ENCODE measurements around the gene GPR157.

The GPR157 gene

GRCh38 chr1:9115351-9116205, 13.3 kb downstream of the GPR157 start:
- ATAC-seq, result no peak
- TF ChIP-seq BACH2 (CRISPR knock-in tag; IDR thresholded peaks at IDR 0.05; ENCODE audit: borderline replicate concordance) (no peak), OSR1 (CRISPR knock-in tag; IDR thresholded peaks at IDR 0.05) (no peak), ZFP3 (CRISPR knock-in tag; IDR thresholded peaks at IDR 0.05) (no peak), ISL1 (CRISPR knock-in tag; IDR thresholded peaks at IDR 0.05) (no peak), ZNF565 (CRISPR knock-in tag; conservative IDR thresholded peaks at IDR 0.05; ENCODE audit: low read depth) (no peak), PPARA (CRISPR knock-in tag; IDR thresholded peaks at IDR 0.05; ENCODE audit: borderline replicate concordance) (no peak), CSRNP3 (CRISPR knock-in tag; IDR thresholded peaks at IDR 0.05) (no peak), POU6F1 (CRISPR knock-in tag; IDR thresholded peaks at IDR 0.05; ENCODE audit: borderline replicate concordance, low read depth) (no peak), CSDC2 (CRISPR knock-in tag; IDR thresholded peaks at IDR 0.05) (no peak), ESRRG (CRISPR knock-in tag; IDR thresholded peaks at IDR 0.05) (no peak), RARB (CRISPR knock-in tag; IDR thresholded peaks at IDR 0.05) (no peak), GLIS3 (CRISPR knock-in tag; IDR thresholded peaks at IDR 0.05) (no peak), ZNF70 (CRISPR knock-in tag; IDR thresholded peaks at IDR 0.05) (no peak), CREB5 (CRISPR knock-in tag; IDR thresholded peaks at IDR 0.05; ENCODE audit: low read depth) (no peak)

- TF ChIP-seq ISL1 (CRISPR knock-in tag; IDR thresholded peaks at IDR 0.05) (no peak), RARB (CRISPR knock-in tag; IDR thresholded peaks at IDR 0.05) (no peak), CSRNP3 (CRISPR knock-in tag; IDR thresholded peaks at IDR 0.05) (no peak), OSR1 (CRISPR knock-in tag; IDR thresholded peaks at IDR 0.05) (no peak), ZC3H10 (CRISPR knock-in tag; IDR thresholded peaks at IDR 0.05) (no peak), ZNF70 (CRISPR knock-in tag; IDR thresholded peaks at IDR 0.05) (no peak), ZNF565 (CRISPR knock-in tag; conservative IDR thresholded peaks at IDR 0.05; ENCODE audit: low read depth) (no peak), GLIS3 (CRISPR knock-in tag; IDR thresholded peaks at IDR 0.05) (no peak), TOX (CRISPR knock-in tag; IDR thresholded peaks at IDR 0.05; ENCODE audit: borderline replicate concordance) (no peak), POU6F1 (CRISPR knock-in tag; IDR thresholded peaks at IDR 0.05; ENCODE audit: borderline replicate concordance, low read depth) (no peak), SNAI2 (CRISPR knock-in tag; IDR thresholded peaks at IDR 0.05) (no peak), TCF4 (CRISPR knock-in tag; IDR thresholded peaks at IDR 0.05; ENCODE audit: borderline replicate concordance) (no peak), BACH2 (CRISPR knock-in tag; IDR thresholded peaks at IDR 0.05; ENCODE audit: borderline replicate concordance) (no peak), ESRRG (CRISPR knock-in tag; IDR thresholded peaks at IDR 0.05) (no peak)
- no peak for ATAC-seq
Observed at GRCh38 chr1:9112961-9113880, 15.7 kb downstream of the GPR157 start.

- TF ChIP-seq ZFP3 (CRISPR knock-in tag; IDR thresholded peaks at IDR 0.05) (no peak), ESRRG (CRISPR knock-in tag; IDR thresholded peaks at IDR 0.05) (no peak)
- ATAC-seq, result no peak
Observed at GRCh38 chr1:9111957-9112356, 16.9 kb downstream of the GPR157 start.
